Mesodermal cell (in vitro differentiated cells): ENCODE measurements around the gene PAX4.
A peak's percentile ranks its signal among the peaks of the same experiment; 100 is the strongest.

Experiments used
- H3K27ac ChIP-seq: 2 replicates; pipeline ENCODE4 v1.7.0; 2013; ENCODE audit warnings: mild to moderate bottlenecking, low read depth, low read length, moderate library complexity; ENCODE audit not compliant: severe bottlenecking
- H3K36me3 ChIP-seq: 2 replicates; pipeline ENCODE4 v1.7.1; 2013; ENCODE audit warnings: mild to moderate bottlenecking, low read length, moderate library complexity; ENCODE audit not compliant: control insufficient read depth, insufficient read depth
- H3K4me1 ChIP-seq: one replicate; pipeline ENCODE4 v1.7.1; 2013; ENCODE audit warnings: mild to moderate bottlenecking, low read length; ENCODE audit not compliant: insufficient read depth, control insufficient read depth, poor library complexity, severe bottlenecking
- H3K4me3 ChIP-seq: 2 replicates; pipeline ENCODE4 v1.7.0; 2013; ENCODE audit warnings: low read length, control low read depth, mild to moderate bottlenecking; ENCODE audit not compliant: insufficient read depth, poor library complexity, severe bottlenecking; ENCODE audit errors: extremely low read depth
- H3K9me3 ChIP-seq: 2 replicates; pipeline ENCODE4 v1.7.1; 2013; ENCODE audit warnings: mild to moderate bottlenecking, low read length, moderate library complexity; ENCODE audit not compliant: control insufficient read depth
- WGBS, 2 experiments: methylation state at CpG; one replicate each; pipeline ENCODE4 v1.1.5; 2013; ENCODE audit warnings: missing lambda C conversion rate in 2 of 2; ENCODE audit not compliant: insufficient coverage in 2 of 2; 5-methylcytosine and 5-hydroxymethylcytosine counted together

The PAX4 gene

DNA sequence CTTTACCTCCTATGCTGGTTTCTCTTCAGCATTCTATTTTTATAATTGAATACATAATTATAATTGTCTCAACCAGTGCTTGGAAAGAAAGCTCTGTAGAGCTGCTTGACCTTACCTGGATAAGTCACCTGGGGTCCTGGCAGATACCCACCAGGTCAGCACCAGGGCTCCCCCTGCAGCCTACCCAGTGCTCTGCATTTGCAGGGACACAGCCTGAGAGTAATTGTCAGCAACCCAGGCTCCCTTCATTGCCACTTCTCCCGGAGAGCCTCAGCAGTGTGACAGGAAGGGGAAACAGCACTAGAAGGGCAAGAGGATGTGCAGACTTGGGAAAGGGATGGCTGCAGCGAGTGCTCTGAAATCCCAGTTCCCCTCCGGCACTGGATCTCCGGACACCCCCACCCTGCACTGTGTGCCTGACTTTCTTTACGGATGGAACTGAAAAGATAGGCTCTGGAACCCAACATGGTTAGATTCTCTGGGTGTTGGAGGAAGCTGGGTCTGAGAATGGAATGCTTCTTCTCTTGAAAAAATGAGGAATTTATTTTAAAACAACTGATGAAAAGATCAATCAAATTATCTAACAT lies 11.4 kb upstream of the PAX4 start:
- Histone ChIP-seq H3K4me3 (no peak overlapping the region), H3K4me1 (peaks cover 15% of the 10 kb centered on the region), H3K9me3 (no peaks in the 10 kb centered on the region), H3K27ac (no peak overlapping the region), H3K36me3 (no peaks in the 10 kb centered on the region)
- 0% methylated on average over 1 to 2 of the region's 5 CpGs for WGBS, 2 experiments

- Histone ChIP-seq H3K27ac (no peak overlapping the region), H3K9me3 (no peaks in the 10 kb centered on the region), H3K4me1 (peaks cover 15% of the 10 kb centered on the region), H3K4me3 (no peak overlapping the region), H3K36me3 (no peaks in the 10 kb centered on the region)
- 0 to 44% methylated on average over 1 to 3 of the region's 3 CpGs for WGBS, 2 experiments
Measured at GRCh38 chr7:127628445-127628844, 10.5 kb upstream of the PAX4 start.

- Histone ChIP-seq H3K36me3 (no peaks in the 10 kb centered on the region), H3K4me3 (no peak overlapping the region), H3K4me1 (peaks cover 6% of the 10 kb centered on the region), H3K9me3 (no peaks in the 10 kb centered on the region), H3K27ac (no peak overlapping the region)
Measured at GRCh38 chr7:127625331-127625730, 7.4 kb upstream of the PAX4 start.

DNA sequence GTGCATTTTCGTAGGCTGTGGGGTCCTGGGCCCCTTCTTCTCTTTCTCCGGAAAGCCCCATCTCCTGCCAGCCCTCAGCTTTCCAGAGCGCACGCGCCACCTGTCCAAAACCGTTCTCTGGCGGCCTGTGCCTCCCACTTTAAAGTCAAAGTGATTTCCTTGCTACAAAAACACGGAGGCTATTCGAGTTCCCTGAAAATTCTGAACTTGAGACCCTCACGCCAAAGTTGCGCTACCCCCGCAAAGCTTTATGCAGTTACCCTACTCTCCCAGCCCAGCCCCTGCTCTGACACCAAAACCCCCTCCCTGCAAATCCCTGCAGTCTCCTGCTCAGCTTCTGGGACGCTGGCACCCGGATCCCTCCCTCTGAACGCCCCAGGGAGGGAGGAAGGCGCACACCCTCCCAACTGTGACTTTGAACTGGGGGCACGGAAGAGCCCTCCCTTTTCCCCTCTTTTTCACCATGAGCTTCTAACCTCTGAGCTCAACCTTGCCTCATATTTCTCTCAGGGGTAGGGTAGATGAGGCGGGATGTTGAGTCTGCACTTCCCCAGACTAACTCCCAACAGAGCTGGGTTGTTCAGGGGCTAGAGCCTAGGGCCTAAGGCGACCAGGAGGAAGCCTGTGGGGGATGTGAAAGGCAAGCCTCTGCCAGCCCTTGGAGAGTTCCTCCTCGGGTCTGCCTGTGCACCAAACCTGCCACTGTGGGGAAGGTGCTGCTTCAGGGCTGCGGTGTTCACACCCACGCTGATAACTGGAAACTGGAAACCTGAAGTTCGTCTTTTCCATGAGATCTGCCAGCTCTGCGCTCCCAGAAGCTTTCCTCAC lies 2.7 kb upstream of the PAX4 start:
- H3K27ac ChIP-seq: no peak overlapping the region

GRCh38 chr7:127619681-127620405 lies 1.9 kb upstream of the PAX4 start:
- Histone ChIP-seq H3K4me1 (peaks cover 2% of the 10 kb centered on the region), H3K27ac (no peak overlapping the region), H3K4me3 (peak overlapping the region; percentile 9), H3K36me3 (no peaks in the 10 kb centered on the region), H3K9me3 (no peaks in the 10 kb centered on the region)
- WGBS, 2 experiments: 25 to 33% methylated on average over 13 to 17 of the region's 27 CpGs

More for the DNA sequence above, 2.7 kb upstream of the PAX4 start:
- Histone ChIP-seq H3K4me3 (peak overlapping the region; percentile 9), H3K36me3 (no peaks in the 10 kb centered on the region), H3K4me1 (peaks cover 2% of the 10 kb centered on the region), H3K9me3 (no peaks in the 10 kb centered on the region)
- WGBS, 2 experiments: 9% methylated on average over 13 to 19 of the region's 24 CpGs

DNA sequence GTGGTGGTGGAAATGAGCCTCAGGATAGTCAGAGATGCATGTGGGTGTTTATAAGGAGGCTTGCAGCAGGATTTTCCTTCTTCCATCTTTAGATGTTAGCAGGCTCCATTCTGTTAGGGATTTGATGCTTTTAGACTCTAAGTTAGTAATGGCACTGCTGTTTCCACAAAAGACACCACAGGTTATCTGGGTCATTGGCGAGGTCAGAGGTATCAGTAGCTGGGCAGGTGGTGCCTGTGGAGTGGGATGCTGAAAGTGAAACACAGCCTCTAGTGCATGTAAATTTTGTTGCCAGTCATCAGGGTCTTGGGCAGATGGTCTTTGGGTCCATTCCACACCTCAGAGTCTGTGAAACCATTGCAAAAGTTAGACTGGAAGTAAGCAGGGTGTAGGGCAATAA lies 833 bp upstream of the PAX4 start:
- H3K27ac ChIP-seq: no peak overlapping the region
- WGBS, 2 experiments: 100% methylated on average over 1 of the region's 1 CpG; no CpG with 5 or more reads in 1 of the 2 experiments
- no peaks in the 10 kb centered on the region for H3K36me3 ChIP-seq

DNA sequence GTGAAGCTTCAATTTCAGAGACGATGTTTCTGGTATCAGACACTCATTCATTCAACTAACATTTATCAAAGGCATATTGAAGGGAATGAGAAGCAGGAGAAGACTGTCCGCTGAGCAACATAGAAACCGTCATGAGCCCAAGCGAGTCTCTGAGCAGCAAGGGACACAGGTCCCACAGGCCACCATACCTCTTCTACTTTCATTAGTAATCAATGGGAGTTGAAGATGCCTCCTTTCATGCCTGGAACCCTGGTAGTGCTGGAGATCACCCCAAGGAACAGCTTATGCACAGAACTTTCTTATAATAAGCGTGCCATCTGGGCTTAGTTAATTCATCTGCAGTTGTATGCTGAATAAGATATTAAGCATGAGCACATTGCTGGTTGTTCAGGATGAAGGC lies 1.2 kb downstream of the PAX4 start:
- no peak overlapping the region for H3K27ac ChIP-seq
- peaks cover 2% of the 10 kb centered on the region for H3K4me1 ChIP-seq
- no peaks in the 10 kb centered on the region for H3K36me3 ChIP-seq
- 60 to 100% methylated on average over 2 to 3 of the region's 5 CpGs for WGBS, 2 experiments
- no peaks in the 10 kb centered on the region for H3K9me3 ChIP-seq
- no peak overlapping the region for H3K4me3 ChIP-seq

More for the DNA sequence above, 833 bp upstream of the PAX4 start:
- no peak overlapping the region for H3K4me3 ChIP-seq
- H3K9me3 ChIP-seq: no peaks in the 10 kb centered on the region
- H3K4me1 ChIP-seq: peaks cover 2% of the 10 kb centered on the region

DNA sequence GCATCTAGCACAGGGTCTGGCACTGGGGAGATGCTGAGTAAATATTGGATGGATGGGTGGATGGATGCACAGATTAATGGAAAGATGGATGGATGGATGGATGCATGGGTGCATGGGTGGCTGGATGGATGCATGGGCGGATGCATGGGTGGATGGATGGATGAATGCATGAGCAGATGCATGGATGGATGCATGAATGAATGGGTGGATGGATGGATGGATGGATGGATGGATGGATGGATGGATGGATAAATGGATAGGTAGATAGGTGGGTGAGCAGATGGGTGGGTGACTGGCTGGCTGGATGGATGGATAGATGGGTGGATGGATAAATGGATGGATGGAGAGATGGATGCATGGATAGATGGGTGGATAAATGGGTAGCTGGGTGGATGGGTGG lies 5.7 kb downstream of the PAX4 start:
- H3K9me3 ChIP-seq: peaks cover 10% of the 10 kb centered on the region
- H3K27ac ChIP-seq: no peak overlapping the region
- no peak overlapping the region for H3K4me3 ChIP-seq
- no peaks in the 10 kb centered on the region for H3K36me3 ChIP-seq
- WGBS, 2 experiments: 71 to 88% methylated on average over 1 of the region's 1 CpG
- no peaks in the 10 kb centered on the region for H3K4me1 ChIP-seq

GRCh38 chr7:127609297-127609696 lies 8.6 kb downstream of the PAX4 start:
- no peaks in the 10 kb centered on the region for H3K36me3 ChIP-seq
- 92 to 98% methylated on average over 4 to 6 of the region's 6 CpGs for WGBS, 2 experiments
- no peaks in the 10 kb centered on the region for H3K4me1 ChIP-seq
- no peak overlapping the region for H3K4me3 ChIP-seq
- peaks cover 10% of the 10 kb centered on the region for H3K9me3 ChIP-seq
- H3K27ac ChIP-seq: no peak overlapping the region

DNA sequence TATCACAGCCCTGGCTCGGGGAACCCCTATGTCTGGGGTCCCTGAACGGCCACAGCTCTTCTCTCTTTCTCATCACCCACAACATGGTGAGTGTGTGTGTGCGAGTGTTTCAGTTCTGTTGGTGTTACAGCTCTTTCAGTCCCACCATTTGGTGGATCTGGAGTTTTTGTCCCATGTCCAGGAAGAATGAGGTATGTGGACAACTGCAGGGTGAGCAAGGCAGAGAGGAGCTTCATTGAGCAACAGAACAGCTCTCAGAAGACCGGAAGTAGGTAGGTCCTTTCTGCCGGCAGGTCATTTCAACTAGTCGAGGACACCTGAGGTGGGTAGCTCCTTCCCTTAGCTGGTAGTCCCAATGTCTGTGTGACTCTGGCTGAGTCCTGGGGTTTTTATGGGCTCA lies 9.5 kb downstream of the PAX4 start:
- WGBS, 2 experiments: 84 to 92% methylated on average over 3 to 4 of the region's 6 CpGs
- H3K27ac ChIP-seq: no peak overlapping the region
- H3K9me3 ChIP-seq: peaks cover 10% of the 10 kb centered on the region
- H3K4me1 ChIP-seq: no peaks in the 10 kb centered on the region
- H3K4me3 ChIP-seq: no peak overlapping the region
- no peaks in the 10 kb centered on the region for H3K36me3 ChIP-seq
